DOHH2 (cell line): Measurements from ENCODE around the gene GALNT18.

Experiments used
- H3F3A ChIP-seq: fragments of 200-600 bp; sonication (generic), shearing (Covaris generic); 2 replicates; pipeline ENCODE4 v1.6.0; 2016; ENCODE audit warnings: antibody characterized with exemption, mild to moderate bottlenecking; ENCODE audit not compliant: control insufficient read depth, insufficient read depth
- H3K27ac ChIP-seq: fragments of 200-600 bp; sonication (generic); 2 replicates; pipeline ENCODE4 v1.5.1; 2014; ENCODE audit warnings: low read depth, mild to moderate bottlenecking, low read length, moderate library complexity
- H3K27me3 ChIP-seq: fragments of 200-600 bp; sonication (generic); 2 replicates; pipeline ENCODE4 v1.6.1; 2014; ENCODE audit warnings: mild to moderate bottlenecking, low read length, mixed read lengths; ENCODE audit not compliant: control insufficient read depth
- H3K36me3 ChIP-seq: fragments of 200-600 bp; sonication (generic); 2 replicates; pipeline ENCODE4 v1.6.1; 2014; ENCODE audit warnings: mild to moderate bottlenecking, low read length, moderate library complexity, mixed read lengths; ENCODE audit not compliant: control insufficient read depth
- H3K4me1 ChIP-seq: fragments of 200-600 bp; sonication (generic); 2 replicates; pipeline ENCODE4 v1.6.1; 2014; ENCODE audit warnings: mild to moderate bottlenecking, low read length, mixed read lengths; ENCODE audit not compliant: control insufficient read depth
- H3K4me2 ChIP-seq: fragments of 200-600 bp; sonication (generic); 2 replicates; pipeline ENCODE4 v1.6.0; 2014; ENCODE audit warnings: mild to moderate bottlenecking, low read length, moderate library complexity
- H3K4me3 ChIP-seq: fragments of 200-600 bp; sonication (generic); 2 replicates; pipeline ENCODE4 v1.5.1; 2014; ENCODE audit warnings: mild to moderate bottlenecking, low read length, mixed read lengths
- H3K79me2 ChIP-seq: fragments of 200-600 bp; sonication (generic); 2 replicates; pipeline ENCODE4 v1.6.1; 2014; ENCODE audit warnings: mild to moderate bottlenecking, low read length, mixed read lengths; ENCODE audit not compliant: control insufficient read depth
- H3K9me2 ChIP-seq: fragments of 200-600 bp; sonication (generic); replicated peaks from 2 replicates; pipeline ENCODE4 v1.6.1; 2014; ENCODE audit warnings: mild to moderate bottlenecking, low read length, mixed read lengths; ENCODE audit not compliant: control insufficient read depth
- H3K9me3 ChIP-seq: fragments of 200-600 bp; sonication (generic); 2 replicates; pipeline ENCODE4 v1.6.1; 2014; ENCODE audit warnings: antibody characterized with exemption, low read length, mixed read lengths; ENCODE audit not compliant: control insufficient read depth, insufficient read depth
- H4K20me1 ChIP-seq: fragments of 200-600 bp; sonication (generic); 2 replicates; pipeline ENCODE4 v1.6.0; 2014; ENCODE audit warnings: low read depth, mild to moderate bottlenecking, antibody characterized with exemption, low read length, moderate library complexity; ENCODE audit not compliant: control insufficient read depth, insufficient read depth
- CTCF ChIP-seq: fragments of 200-600 bp; sonication (generic); IDR thresholded peaks from one replicate; pipeline ENCODE4 v1.5.1; 2014; ENCODE audit warnings: antibody characterized with exemption, mild to moderate bottlenecking, low read depth, low read length; ENCODE audit not compliant: poor library complexity, severe bottlenecking
- EZH2phosphoT487 ChIP-seq: fragments of 200-600 bp; sonication (generic); IDR thresholded peaks from 2 replicates; pipeline ENCODE4 v1.6.1; 2017; ENCODE audit warnings: borderline replicate concordance, mild to moderate bottlenecking, antibody characterized with exemption, low read length, moderate library complexity, mixed read lengths

The GALNT18 gene

DNA sequence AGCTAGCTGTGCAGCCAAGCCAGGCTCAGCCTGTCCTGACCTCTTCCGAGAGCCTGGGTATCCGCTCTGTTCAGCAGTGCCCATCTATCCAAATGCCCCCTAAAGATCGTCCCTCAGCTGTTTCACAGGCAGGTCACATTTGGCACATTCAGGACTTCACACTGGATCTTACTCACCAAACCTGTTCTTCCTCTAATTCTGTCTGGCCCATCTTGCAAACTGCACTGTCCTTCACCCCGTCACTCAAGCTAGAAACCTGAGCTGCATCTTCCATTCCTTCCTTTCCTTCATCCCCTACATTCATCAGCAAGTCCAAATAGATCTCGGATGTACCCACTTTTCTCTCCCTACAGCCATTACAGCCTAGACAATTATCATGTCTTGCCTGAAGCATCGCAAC lies 208.0 kb downstream of the GALNT18 start:
- Histone ChIP-seq H3K9me3 (no peaks in the 10 kb centered on the region), H3K36me3 (no peaks in the 10 kb centered on the region), H4K20me1 (no peaks in the 10 kb centered on the region), H3K4me1 (no peaks in the 10 kb centered on the region), H3K27me3 (peaks cover 21% of the 10 kb centered on the region), H3K4me3 (no peak overlapping the region), H3K27ac (no peak overlapping the region), H3K4me2 (no peak overlapping the region), H3K9me2 (no peaks in the 10 kb centered on the region), H3F3A (no peaks in the 10 kb centered on the region), H3K79me2 (no peaks in the 10 kb centered on the region)
- TF ChIP-seq CTCF: no peak
- TF ChIP-seq EZH2phosphoT487: no peak

DNA sequence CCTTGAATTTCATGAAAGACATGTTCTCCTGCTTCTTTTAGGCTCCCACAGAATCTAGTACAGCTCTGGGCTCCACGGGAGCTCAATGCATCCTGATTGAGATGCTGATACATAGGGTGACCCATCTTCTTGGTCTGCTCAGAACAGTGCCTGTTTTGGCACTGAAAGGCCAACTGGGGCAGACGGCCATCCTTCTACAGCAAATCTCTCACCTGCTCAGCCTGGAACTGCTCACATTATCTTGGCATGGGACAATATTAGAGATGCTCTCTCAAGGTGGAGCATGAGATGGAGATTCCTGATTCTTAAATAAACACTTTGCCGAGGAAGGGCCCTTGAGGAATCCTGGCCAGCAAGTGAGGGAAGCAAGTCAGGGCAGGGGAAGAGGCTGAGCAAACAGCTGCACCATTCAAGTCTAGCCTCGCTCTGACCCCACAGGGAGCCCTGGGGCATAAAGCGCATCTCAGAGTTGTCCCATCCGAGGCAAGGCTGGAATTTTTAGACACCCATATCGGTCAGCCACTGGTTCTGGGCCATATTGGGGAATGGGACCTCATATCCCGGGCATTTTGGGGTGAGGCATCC lies 210.3 kb downstream of the GALNT18 start:
- Histone ChIP-seq H3K4me2 (no peak overlapping the region), H4K20me1 (no peaks in the 10 kb centered on the region), H3K9me2 (no peaks in the 10 kb centered on the region), H3K9me3 (no peaks in the 10 kb centered on the region), H3K79me2 (no peaks in the 10 kb centered on the region), H3K4me1 (no peaks in the 10 kb centered on the region), H3K27ac (no peak overlapping the region), H3K27me3 (peaks cover 9% of the 10 kb centered on the region), H3K36me3 (no peaks in the 10 kb centered on the region), H3K4me3 (no peak overlapping the region), H3F3A (no peaks in the 10 kb centered on the region)
- TF ChIP-seq CTCF: no peak
- no peak for TF ChIP-seq EZH2phosphoT487

DNA sequence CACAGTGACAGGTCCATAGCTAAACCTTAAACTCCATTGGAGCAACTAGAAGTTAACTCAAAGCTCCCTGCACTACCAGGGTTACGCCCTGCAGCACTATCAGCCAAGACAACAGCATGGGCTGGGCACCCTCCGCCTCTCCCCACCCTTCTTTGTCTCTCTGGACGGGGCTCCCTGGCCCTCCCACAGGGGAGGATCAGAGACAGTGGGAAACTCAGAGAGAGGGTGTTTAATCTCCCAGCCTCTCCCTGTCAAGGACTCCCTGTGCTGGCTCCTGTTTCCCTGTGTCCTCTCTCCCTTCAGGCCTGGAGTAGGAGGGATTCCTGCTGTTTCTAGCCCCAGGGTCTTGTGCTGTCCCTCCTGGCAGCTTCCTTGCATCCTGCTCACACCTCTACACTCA lies 211.9 kb downstream of the GALNT18 start:
- no peaks in the 10 kb centered on the region for H3K79me2 ChIP-seq
- no peak overlapping the region for H3K4me3 ChIP-seq
- H3K9me3 ChIP-seq: no peaks in the 10 kb centered on the region
- H3K36me3 ChIP-seq: no peaks in the 10 kb centered on the region
- H4K20me1 ChIP-seq: no peaks in the 10 kb centered on the region
- H3K9me2 ChIP-seq: no peaks in the 10 kb centered on the region
- no peaks in the 10 kb centered on the region for H3F3A ChIP-seq
- H3K4me2 ChIP-seq: no peak overlapping the region
- TF ChIP-seq CTCF (no peak), EZH2phosphoT487 (no peak)
- H3K4me1 ChIP-seq: no peaks in the 10 kb centered on the region
- H3K27ac ChIP-seq: no peak overlapping the region
- 0 out of 2 replicates have a peak, but pooled peaks cover 2% of the 10 kb centered on the region for H3K27me3 ChIP-seq

GRCh38 chr11:11409224-11409623 lies 212.6 kb downstream of the GALNT18 start:
- no peak overlapping the region for H3K27ac ChIP-seq
- H3K4me2 ChIP-seq: no peak overlapping the region
- no peaks in the 10 kb centered on the region for H3F3A ChIP-seq
- H3K4me3 ChIP-seq: no peak overlapping the region
- H3K4me1 ChIP-seq: no peaks in the 10 kb centered on the region
- no peaks in the 10 kb centered on the region for H4K20me1 ChIP-seq
- H3K27me3 ChIP-seq: 0 out of 2 replicates have a peak, but pooled peaks cover 2% of the 10 kb centered on the region
- no peaks in the 10 kb centered on the region for H3K9me3 ChIP-seq
- no peak for TF ChIP-seq EZH2phosphoT487
- TF ChIP-seq CTCF: no peak
- H3K36me3 ChIP-seq: no peaks in the 10 kb centered on the region
- no peaks in the 10 kb centered on the region for H3K9me2 ChIP-seq
- no peaks in the 10 kb centered on the region for H3K79me2 ChIP-seq
